ENCODE results near the gene CD69.
"Not testable (repeated sequence)": the region's sequence is repeated elsewhere in the genome, so short reads cannot be mapped to it uniquely, and the experiment has no call there.

The CD69 gene

DNA sequence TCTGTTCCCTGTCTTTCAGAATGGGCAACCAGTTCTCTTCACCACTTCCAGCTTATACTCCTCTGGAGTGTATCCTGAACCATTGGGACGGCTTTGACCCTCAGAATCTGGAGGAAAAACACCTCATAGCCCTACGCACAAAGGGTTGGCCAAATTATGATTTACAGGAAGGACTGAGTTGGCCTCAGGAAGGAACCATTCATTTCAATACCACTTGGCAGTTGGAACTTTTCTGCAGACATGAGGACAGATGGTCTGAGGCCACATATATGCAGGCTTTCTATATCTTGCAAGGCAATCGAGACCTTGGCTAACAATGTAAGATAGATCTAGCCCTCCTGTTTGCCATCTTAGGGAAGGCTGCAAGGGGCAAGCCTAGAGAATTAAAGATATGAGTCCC is 51.8 kb downstream of the CD69 start:
- no peak overlapping the region for H3K27ac ChIP-seq (ENCODE audit: low read depth, low read length)
- H3K27me3 ChIP-seq (ENCODE audit: control insufficient read depth in 1 of 2, insufficient read depth in 2 of 2, low read length in 2 of 2), result no peaks in the 10 kb centered on the region
- no peak overlapping the region for H3K9ac ChIP-seq (ENCODE audit: low read length)
- H3K36me3 ChIP-seq (ENCODE audit: insufficient read depth, low read length), result no peaks in the 10 kb centered on the region
- H3K4me1 ChIP-seq (ENCODE audit: insufficient read depth, low read length), result no peaks in the 10 kb centered on the region
- H3K9me3 ChIP-seq (ENCODE audit: low read length), result no peaks in the 10 kb centered on the region
- H3K4me3 ChIP-seq (ENCODE audit: low read depth in 1 of 2, low read length in 2 of 2), result no peak overlapping the region

DNA sequence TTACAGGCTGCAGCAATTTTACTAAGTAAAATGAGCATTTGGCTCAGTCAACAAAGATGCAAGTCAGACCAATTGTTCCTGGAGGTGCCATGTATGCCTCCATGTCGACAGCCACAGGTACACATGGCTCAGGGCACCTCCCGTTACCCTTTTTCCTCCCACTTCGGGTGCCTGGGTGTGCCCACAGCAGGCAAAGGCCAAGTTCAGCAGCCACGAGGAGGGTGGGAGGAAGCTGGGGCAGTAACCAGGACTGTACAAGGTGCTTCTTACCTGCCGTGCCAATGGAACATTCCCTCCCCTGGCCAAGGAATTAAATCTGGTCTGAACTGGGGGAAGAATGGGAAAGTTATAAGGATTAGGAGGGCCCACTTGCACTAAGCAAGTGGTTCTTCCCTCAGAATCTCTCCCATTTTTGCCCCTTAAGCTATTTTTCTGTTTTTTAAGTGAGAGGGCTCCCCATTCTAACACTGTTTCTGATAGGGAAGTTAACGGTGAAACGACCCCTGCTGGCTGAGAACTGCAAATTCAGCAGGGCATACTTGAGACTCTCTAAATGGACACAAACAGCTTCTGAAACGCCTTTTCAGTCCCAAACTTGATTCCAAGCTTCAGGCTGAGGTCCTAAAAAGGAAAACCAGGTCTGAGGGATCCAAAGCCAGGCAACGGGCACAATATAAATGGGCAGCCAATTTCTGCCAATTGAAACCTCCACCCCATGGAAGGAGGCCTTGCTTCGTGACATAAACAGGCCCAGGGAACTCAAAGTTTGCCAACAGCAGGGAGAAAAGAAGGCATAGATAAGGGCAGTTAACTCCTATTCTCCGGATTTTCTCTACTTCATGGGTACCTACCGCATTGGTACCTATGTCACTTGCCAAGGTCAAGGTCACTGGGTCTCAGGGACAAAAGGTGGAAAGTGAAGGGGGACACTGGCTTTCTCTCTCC is 52.6 kb downstream of the CD69 start:
- no peaks in the 10 kb centered on the region for H3K4me1 ChIP-seq (ENCODE audit: insufficient read depth, low read length)
- no peak overlapping the region for H3K9ac ChIP-seq (ENCODE audit: low read length)
- no peaks in the 10 kb centered on the region for H3K36me3 ChIP-seq (ENCODE audit: insufficient read depth, low read length)
- no peaks in the 10 kb centered on the region for H3K27me3 ChIP-seq (ENCODE audit: control insufficient read depth in 1 of 2, insufficient read depth in 2 of 2, low read length in 2 of 2)
- H3K27ac ChIP-seq (ENCODE audit: low read depth, low read length), result no peak overlapping the region
- H3K4me3 ChIP-seq (ENCODE audit: low read depth in 1 of 2, low read length in 2 of 2), result no peak overlapping the region
- no peaks in the 10 kb centered on the region for H3K9me3 ChIP-seq (ENCODE audit: low read length)

DNA sequence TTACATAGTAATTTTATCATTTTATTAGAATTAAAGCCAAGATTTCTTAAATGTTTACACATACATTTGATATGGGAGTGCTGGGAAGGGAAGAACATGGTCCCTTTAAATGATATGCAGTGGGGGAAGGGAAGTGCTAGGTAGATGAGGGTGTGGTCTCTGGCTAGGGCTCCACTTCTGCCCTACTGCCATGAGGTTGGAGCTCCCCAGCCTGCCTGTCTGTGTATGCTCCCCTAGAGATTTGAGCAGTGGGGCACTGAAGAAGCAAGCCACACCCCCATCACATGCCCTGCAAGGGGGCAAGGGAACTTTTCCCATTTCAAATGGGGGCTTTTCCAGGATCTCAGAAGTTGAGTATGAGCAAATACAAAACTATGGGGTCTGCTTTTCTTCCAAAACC is 53.3 kb downstream of the CD69 start:
- H3K36me3 ChIP-seq (ENCODE audit: insufficient read depth, low read length), result no peaks in the 10 kb centered on the region
- H3K9me3 ChIP-seq (ENCODE audit: low read length), result no peaks in the 10 kb centered on the region
- no peak overlapping the region for H3K27ac ChIP-seq (ENCODE audit: low read depth, low read length)
- no peaks in the 10 kb centered on the region for H3K4me1 ChIP-seq (ENCODE audit: insufficient read depth, low read length)
- no peaks in the 10 kb centered on the region for H3K27me3 ChIP-seq (ENCODE audit: control insufficient read depth in 1 of 2, insufficient read depth in 2 of 2, low read length in 2 of 2)
- no peak overlapping the region for H3K9ac ChIP-seq (ENCODE audit: low read length)
- no peak overlapping the region for H3K4me3 ChIP-seq (ENCODE audit: low read depth in 1 of 2, low read length in 2 of 2)

- H3K4me1 ChIP-seq (ENCODE audit: insufficient read depth, low read length), result no peaks in the 10 kb centered on the region
Measured at GRCh38 chr12:9706086-9706685, 54.5 kb downstream of the CD69 start.

GRCh38 chr12:9704561-9704960 is 56.1 kb downstream of the CD69 start:
- H3K4me1 ChIP-seq (ENCODE audit: insufficient read depth, low read length); H3K27ac ChIP-seq (ENCODE audit: low read depth, low read length); H3K4me3 ChIP-seq (ENCODE audit: low read depth in 1 of 2, low read length in 2 of 2); H3K27me3 ChIP-seq (ENCODE audit: control insufficient read depth in 1 of 2, insufficient read depth in 2 of 2, low read length in 2 of 2); H3K9ac ChIP-seq (ENCODE audit: low read length); H3K9me3 ChIP-seq (ENCODE audit: low read length); H3K36me3 ChIP-seq (ENCODE audit: insufficient read depth, low read length): not testable (repeated sequence)

More at GRCh38 chr12:9706086-9706685, 54.5 kb downstream of the CD69 start:
- Histone ChIP-seq H3K9me3 (ENCODE audit: low read length) (no peaks in the 10 kb centered on the region), H3K9ac (ENCODE audit: low read length) (no peak overlapping the region), H3K27ac (ENCODE audit: low read depth, low read length) (no peak overlapping the region), H3K36me3 (ENCODE audit: insufficient read depth, low read length) (no peaks in the 10 kb centered on the region), H3K4me3 (ENCODE audit: low read depth in 1 of 2, low read length in 2 of 2) (no peak overlapping the region), H3K27me3 (ENCODE audit: control insufficient read depth in 1 of 2, insufficient read depth in 2 of 2, low read length in 2 of 2) (no peaks in the 10 kb centered on the region)

Measured in muscle layer of colon (tissue), 2 donors.